ENCODE results near the gene C6orf136. TPM values are rescaled to one million over a fixed set of nuclear protein-coding genes. Genes with fewer than 3 reads are reported as not detected.

Gene C6orf136
- total and polyA plus RNA-seq, 9 of the 15 experiments (the other 6 are each of a cell fraction or from before 2014, with no cell fraction given): 14.1 to 63.1 (median 18.4) TPM

- TF ChIP-seq ARID3B (CRISPR knock-in tag; IDR thresholded peaks at IDR 0.05; ENCODE audit: borderline replicate concordance): no peak
- no peak for TF ChIP-seq SMAD1 (IDR thresholded peaks at IDR 0.05; ENCODE audit: low read depth, low read length, partially characterized antibody)
- no peak for TF ChIP-seq HBP1 (CRISPR knock-in tag; IDR thresholded peaks at IDR 0.05)
- no peak for TF ChIP-seq KAT2B (IDR thresholded peaks at IDR 0.05; ENCODE audit: low read depth, low read length)
- peak; percentile 56 for TF ChIP-seq ZBTB33 (CRISPR knock-in tag; IDR thresholded peaks at IDR 0.05)
- TF ChIP-seq TEAD4 (IDR thresholded peaks at IDR 0.05; ENCODE audit: low read length): peak; percentile 61
- TF ChIP-seq TEAD4 (CRISPR knock-in tag; IDR thresholded peaks at IDR 0.05; ENCODE audit: borderline replicate concordance): no peak
- TF ChIP-seq TCF3 (CRISPR knock-in tag; IDR thresholded peaks at IDR 0.05): no peak; the same call in 1 of the 2 replicates
- TF ChIP-seq ZKSCAN8 (CRISPR knock-in tag; IDR thresholded peaks at IDR 0.05): no peak
- TF ChIP-seq MECOM (CRISPR knock-in tag; IDR thresholded peaks at IDR 0.05): no peak
- TF ChIP-seq ZNF584 (CRISPR knock-in tag; IDR thresholded peaks at IDR 0.05; ENCODE audit: low read depth): no peak
- TF ChIP-seq ARID2 (IDR thresholded peaks at IDR 0.05): no peak
- TF ChIP-seq KAT8 (IDR thresholded peaks at IDR 0.05; ENCODE audit: low read depth): no peak
- TF ChIP-seq, protein P1, sequence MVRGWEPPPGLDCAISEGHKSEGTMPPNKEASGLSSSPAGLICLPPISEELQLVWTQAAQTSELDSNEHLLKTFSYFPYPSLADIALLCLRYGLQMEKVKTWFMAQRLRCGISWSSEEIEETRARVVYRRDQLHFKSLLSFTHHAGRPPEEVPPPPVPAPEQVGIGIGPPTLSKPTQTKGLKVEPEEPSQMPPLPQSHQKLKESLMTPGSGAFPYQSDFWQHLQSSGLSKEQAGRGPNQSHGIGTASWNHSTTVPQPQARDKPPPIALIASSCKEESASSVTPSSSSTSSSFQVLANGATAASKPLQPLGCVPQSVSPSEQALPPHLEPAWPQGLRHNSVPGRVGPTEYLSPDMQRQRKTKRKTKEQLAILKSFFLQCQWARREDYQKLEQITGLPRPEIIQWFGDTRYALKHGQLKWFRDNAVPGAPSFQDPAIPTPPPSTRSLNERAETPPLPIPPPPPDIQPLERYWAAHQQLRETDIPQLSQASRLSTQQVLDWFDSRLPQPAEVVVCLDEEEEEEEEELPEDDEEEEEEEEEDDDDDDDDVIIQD (CRISPR knock-in tag; IDR thresholded peaks at IDR 0.05): no peak
- no peak for TF ChIP-seq HIVEP1 (CRISPR knock-in tag; IDR thresholded peaks at IDR 0.05)
- TF ChIP-seq, protein P2, sequence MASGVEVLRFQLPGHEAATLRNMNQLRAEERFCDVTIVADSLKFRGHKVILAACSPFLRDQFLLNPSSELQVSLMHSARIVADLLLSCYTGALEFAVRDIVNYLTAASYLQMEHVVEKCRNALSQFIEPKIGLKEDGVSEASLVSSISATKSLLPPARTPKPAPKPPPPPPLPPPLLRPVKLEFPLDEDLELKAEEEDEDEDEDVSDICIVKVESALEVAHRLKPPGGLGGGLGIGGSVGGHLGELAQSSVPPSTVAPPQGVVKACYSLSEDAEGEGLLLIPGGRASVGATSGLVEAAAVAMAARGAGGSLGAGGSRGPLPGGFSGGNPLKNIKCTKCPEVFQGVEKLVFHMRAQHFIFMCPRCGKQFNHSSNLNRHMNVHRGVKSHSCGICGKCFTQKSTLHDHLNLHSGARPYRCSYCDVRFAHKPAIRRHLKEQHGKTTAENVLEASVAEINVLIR (CRISPR knock-in tag; IDR thresholded peaks at IDR 0.05): no peak
- peak; percentile 91 for TF ChIP-seq FOXP4 (CRISPR knock-in tag; IDR thresholded peaks at IDR 0.05; ENCODE audit: borderline replicate concordance)
These were observed 25.7 kb downstream of the C6orf136 start, which contains the start of gene DHX16 (continued) for GRCh38 chr6:30672445-30673253.

All from K562 (cell line).